T-helper 1 cell treated with Interleukin-12 subunit alpha and Interleukin-12 subunit beta and Interleukin-4 antibody, amounts not matched to agents 30 ng/mL and 1 ng/mL, for 36 hours (primary cell): ENCODE data around the gene FAM221B. TPM values are rescaled to one million over a fixed set of nuclear protein-coding genes. Genes with fewer than 3 reads are reported as not detected.

ENCODE experiments used
- intact Hi-C: fragments of 100-400 bp; cut with micrococcal nuclease; formaldehyde crosslinking; loops from one replicate; pipeline ENCODE4 v1.15.1; 2024
- total RNA-seq: library from RNA; stranded (reverse); gene quantifications from 2 replicates; pipeline ENCODE4 v1.2.3, GENCODE V29; 2022

The FAM221B gene
- total RNA-seq: not detected in 2 replicates

- intact Hi-C loops: loop anchor here (1.0 to 10.0 kb wide), 11 partner anchors 13 to 1781 kb away; partner anchors contain the start of genes ATOSB, CCDC107, DNAJB5 and GBA2
These were observed at the start of gene FAM221B for GRCh38 chr9:35828716-35829083. FAM221B (minus strand) TSS chr9:35828732; CDS start chr9:35826161, 2,571 bp downstream.

- intact Hi-C loops: no loop called here
These were observed 44.0 kb upstream of the FAM221B start for GRCh38 chr9:35872505-35872904.

GRCh38 chr9:35871545-35871944 lies 43.0 kb upstream of the FAM221B start:
- intact Hi-C loops: no loop called here

- intact Hi-C loops: no loop called here
These were observed 41.9 kb upstream of the FAM221B start, which contains the start of gene OR13J1 for GRCh38 chr9:35870351-35870923. OR13J1 (minus strand) TSS chr9:35870401; CDS start chr9:35870401, 0 bp downstream.

GRCh38 chr9:35869621-35870216 lies 41.2 kb upstream of the FAM221B start:
- intact Hi-C loops: no loop called here

GRCh38 chr9:35868933-35869332 lies 40.4 kb upstream of the FAM221B start:
- intact Hi-C loops: no loop called here

GRCh38 chr9:35867538-35867937 lies 39.0 kb upstream of the FAM221B start:
- intact Hi-C loops: no loop called here

- intact Hi-C loops: no loop called here
These were observed 36.2 kb upstream of the FAM221B start for GRCh38 chr9:35864695-35865255.

GRCh38 chr9:35863583-35863982 lies 35.1 kb upstream of the FAM221B start:
- intact Hi-C loops: no loop called here

- intact Hi-C loops: no loop called here
These were observed 33.8 kb upstream of the FAM221B start for GRCh38 chr9:35862328-35862727.

- intact Hi-C loops: no loop called here
These were observed 32.8 kb upstream of the FAM221B start for GRCh38 chr9:35861161-35861897.

GRCh38 chr9:35859990-35860339 lies 31.4 kb upstream of the FAM221B start:
- intact Hi-C loops: no loop called here

GRCh38 chr9:35859310-35859989 lies 30.9 kb upstream of the FAM221B start:
- intact Hi-C loops: no loop called here

GRCh38 chr9:35858458-35858857 lies 29.9 kb upstream of the FAM221B start:
- intact Hi-C loops: no loop called here

GRCh38 chr9:35856882-35857281 lies 28.4 kb upstream of the FAM221B start:
- intact Hi-C loops: no loop called here

GRCh38 chr9:35856206-35856605 lies 27.7 kb upstream of the FAM221B start:
- intact Hi-C loops: no loop called here

- intact Hi-C loops: no loop called here
These were observed 25.7 kb upstream of the FAM221B start for GRCh38 chr9:35854091-35854762.

GRCh38 chr9:35852876-35853865 lies 24.6 kb upstream of the FAM221B start:
- intact Hi-C loops: no loop called here

GRCh38 chr9:35852267-35852815 lies 23.8 kb upstream of the FAM221B start:
- intact Hi-C loops: no loop called here
